Measurements from ENCODE around the gene PTPN12.

Gene PTPN12

DNA sequence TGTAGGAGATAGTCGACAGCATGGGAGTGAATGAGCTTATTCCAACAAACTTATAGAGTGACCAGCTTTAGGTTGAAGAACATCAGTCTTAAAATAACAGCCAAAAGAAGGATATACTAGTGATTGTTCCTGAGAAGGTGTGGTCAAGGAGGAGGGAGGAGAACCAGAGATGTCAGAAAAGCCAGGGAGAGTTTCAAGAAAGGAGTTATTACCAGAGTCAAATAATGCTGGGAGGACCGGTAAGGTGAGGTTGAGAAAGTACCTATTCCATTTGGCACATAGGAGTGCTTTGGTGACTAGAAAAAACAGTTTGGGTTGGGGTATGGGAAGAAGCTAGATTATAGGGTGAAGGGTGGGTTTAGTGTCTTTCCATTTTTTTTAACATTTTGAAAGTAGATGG is 5.8 kb downstream of the PTPN12 start:
- Mint-ChIP-seq H3K36me3 (ENCODE audit: low read depth) (peaks cover 34% of the 10 kb centered on the region), H3K4me1 (peaks cover 42% of the 10 kb centered on the region), H3K9me3 (no peaks in the 10 kb centered on the region), H3K4me3 (no peak overlapping the region), H3K27me3 (ENCODE audit: low read depth, poor library complexity) (no peaks in the 10 kb centered on the region), H3K27ac (no peak overlapping the region)
- no peak for DNase-seq
- TF ChIP-seq, protein P1, sequence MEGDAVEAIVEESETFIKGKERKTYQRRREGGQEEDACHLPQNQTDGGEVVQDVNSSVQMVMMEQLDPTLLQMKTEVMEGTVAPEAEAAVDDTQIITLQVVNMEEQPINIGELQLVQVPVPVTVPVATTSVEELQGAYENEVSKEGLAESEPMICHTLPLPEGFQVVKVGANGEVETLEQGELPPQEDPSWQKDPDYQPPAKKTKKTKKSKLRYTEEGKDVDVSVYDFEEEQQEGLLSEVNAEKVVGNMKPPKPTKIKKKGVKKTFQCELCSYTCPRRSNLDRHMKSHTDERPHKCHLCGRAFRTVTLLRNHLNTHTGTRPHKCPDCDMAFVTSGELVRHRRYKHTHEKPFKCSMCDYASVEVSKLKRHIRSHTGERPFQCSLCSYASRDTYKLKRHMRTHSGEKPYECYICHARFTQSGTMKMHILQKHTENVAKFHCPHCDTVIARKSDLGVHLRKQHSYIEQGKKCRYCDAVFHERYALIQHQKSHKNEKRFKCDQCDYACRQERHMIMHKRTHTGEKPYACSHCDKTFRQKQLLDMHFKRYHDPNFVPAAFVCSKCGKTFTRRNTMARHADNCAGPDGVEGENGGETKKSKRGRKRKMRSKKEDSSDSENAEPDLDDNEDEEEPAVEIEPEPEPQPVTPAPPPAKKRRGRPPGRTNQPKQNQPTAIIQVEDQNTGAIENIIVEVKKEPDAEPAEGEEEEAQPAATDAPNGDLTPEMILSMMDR (IDR thresholded peaks at IDR 0.05), result no peak

DNA sequence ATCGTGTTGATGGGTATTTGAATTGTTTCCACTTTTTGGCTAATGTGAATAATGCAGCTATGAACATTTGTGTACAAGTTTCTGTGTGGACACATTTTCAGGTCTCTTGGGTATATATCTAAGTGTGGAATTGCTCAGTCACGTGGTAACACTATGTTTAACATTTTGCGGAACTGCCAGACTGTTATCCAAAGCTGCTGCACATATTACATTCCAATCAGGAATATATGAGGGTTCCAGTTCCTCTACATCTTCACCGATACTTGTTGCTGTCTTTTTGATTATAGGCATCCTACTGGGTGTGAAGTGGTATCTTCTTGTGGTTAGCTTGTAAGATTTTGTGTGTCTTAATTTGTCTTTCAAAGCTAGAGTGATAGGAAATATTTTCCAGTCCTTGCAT is 6.8 kb downstream of the PTPN12 start:
- H3K27me3 Mint-ChIP-seq (ENCODE audit: low read depth, poor library complexity), result no peaks in the 10 kb centered on the region
- H3K4me3 Mint-ChIP-seq, result no peak overlapping the region
- DNase-seq, result no peak
- peaks cover 46% of the 10 kb centered on the region for H3K4me1 Mint-ChIP-seq
- H3K27ac Mint-ChIP-seq, result no peak overlapping the region
- TF ChIP-seq, protein P1 (IDR thresholded peaks at IDR 0.05), result no peak
- H3K36me3 Mint-ChIP-seq (ENCODE audit: low read depth), result peaks cover 34% of the 10 kb centered on the region
- H3K9me3 Mint-ChIP-seq, result no peaks in the 10 kb centered on the region

DNA sequence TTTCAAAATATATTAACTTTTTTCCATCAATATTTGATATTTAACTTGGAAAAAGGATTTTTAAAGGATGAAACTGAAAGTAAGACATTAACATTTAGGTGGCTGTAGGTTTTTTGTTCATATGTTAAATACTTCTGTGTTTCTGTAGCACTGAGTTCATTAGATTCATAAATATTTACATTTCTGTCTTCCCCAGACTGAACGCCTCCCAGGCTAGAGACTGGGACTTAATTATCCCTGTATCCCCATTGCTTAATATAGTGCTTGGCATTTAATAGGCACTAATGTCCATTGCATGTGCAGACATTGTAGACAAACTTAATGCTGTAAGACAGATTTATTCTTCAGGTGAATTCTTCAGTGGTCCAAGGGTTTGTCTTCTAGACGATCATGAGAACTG is 7.4 kb downstream of the PTPN12 start:
- H3K9me3 Mint-ChIP-seq, result no peaks in the 10 kb centered on the region
- no peak for DNase-seq
- TF ChIP-seq, protein P1 (IDR thresholded peaks at IDR 0.05), result no peak
- no peak overlapping the region for H3K4me3 Mint-ChIP-seq
- H3K36me3 Mint-ChIP-seq (ENCODE audit: low read depth), result peaks cover 34% of the 10 kb centered on the region
- no peaks in the 10 kb centered on the region for H3K27me3 Mint-ChIP-seq (ENCODE audit: low read depth, poor library complexity)
- H3K27ac Mint-ChIP-seq, result no peak overlapping the region
- H3K4me1 Mint-ChIP-seq, result peaks cover 43% of the 10 kb centered on the region

GRCh38 chr7:77548206-77548605 is 11.1 kb downstream of the PTPN12 start:
- H3K36me3 Mint-ChIP-seq (ENCODE audit: low read depth), result peaks cover 43% of the 10 kb centered on the region
- peaks cover 10% of the 10 kb centered on the region for H3K9me3 Mint-ChIP-seq
- no peak overlapping the region for H3K4me3 Mint-ChIP-seq
- peaks cover 18% of the 10 kb centered on the region for H3K4me1 Mint-ChIP-seq
- DNase-seq, result no peak
- no peaks in the 10 kb centered on the region for H3K27me3 Mint-ChIP-seq (ENCODE audit: low read depth, poor library complexity)
- TF ChIP-seq, protein P1 (IDR thresholded peaks at IDR 0.05), result no peak
- peak overlapping the region; percentile 19 for H3K27ac Mint-ChIP-seq

DNA sequence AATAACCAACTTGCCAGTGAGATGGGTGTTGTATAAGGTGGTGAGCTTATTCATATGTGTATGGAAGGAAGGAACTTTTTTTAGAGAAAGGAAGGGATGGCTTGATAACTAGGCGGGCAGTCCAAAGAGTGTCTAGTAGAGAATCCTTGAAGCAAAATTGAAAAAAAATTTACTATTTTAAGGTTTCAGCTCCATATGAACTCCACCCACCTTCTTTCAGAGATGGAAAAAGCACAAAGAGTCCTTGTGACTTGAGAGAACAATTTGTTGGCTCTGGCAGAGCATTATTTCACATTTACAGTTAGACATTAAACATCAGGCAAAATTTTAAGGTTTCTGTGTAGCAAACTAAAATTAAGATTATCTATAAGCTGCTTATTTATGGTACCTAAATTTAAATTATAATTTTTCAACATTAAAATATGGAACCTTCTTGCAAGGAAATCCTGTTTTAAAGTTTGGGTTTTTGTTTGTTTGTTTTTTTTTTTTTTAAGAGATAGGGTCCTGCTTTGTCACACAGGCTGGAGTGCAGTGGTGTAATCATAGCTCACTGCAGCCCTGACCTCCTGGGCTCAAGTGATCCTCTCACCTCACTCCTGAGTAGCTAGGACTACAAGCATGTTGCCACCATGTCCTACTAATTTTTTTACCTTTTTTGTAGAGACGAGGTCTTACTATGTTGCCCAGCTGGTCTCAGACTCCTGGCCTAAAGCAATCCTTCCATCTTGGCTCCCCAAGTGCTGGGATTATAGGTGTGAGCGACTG is 12.2 kb downstream of the PTPN12 start:
- H3K36me3 Mint-ChIP-seq (ENCODE audit: low read depth), result peaks cover 44% of the 10 kb centered on the region
- H3K9me3 Mint-ChIP-seq, result peaks cover 19% of the 10 kb centered on the region
- no peaks in the 10 kb centered on the region for H3K27me3 Mint-ChIP-seq (ENCODE audit: low read depth, poor library complexity)
- no peak for DNase-seq
- no peak overlapping the region for H3K4me3 Mint-ChIP-seq
- TF ChIP-seq, protein P1 (IDR thresholded peaks at IDR 0.05), result no peak
- H3K27ac Mint-ChIP-seq, result no peak overlapping the region
- peaks cover 18% of the 10 kb centered on the region for H3K4me1 Mint-ChIP-seq

GRCh38 chr7:77550586-77550985 is 13.5 kb downstream of the PTPN12 start:
- no peak for DNase-seq
- no peak overlapping the region for H3K4me3 Mint-ChIP-seq
- peaks cover 18% of the 10 kb centered on the region for H3K4me1 Mint-ChIP-seq
- H3K27me3 Mint-ChIP-seq (ENCODE audit: low read depth, poor library complexity), result peaks cover 2% of the 10 kb centered on the region
- H3K9me3 Mint-ChIP-seq, result peaks cover 26% of the 10 kb centered on the region
- TF ChIP-seq, protein P1 (IDR thresholded peaks at IDR 0.05), result no peak
- H3K27ac Mint-ChIP-seq, result no peak overlapping the region
- peaks cover 57% of the 10 kb centered on the region for H3K36me3 Mint-ChIP-seq (ENCODE audit: low read depth)
